Neutrophil (primary cell): Measurements from ENCODE around the gene FAR1.
A peak's percentile ranks its signal among the peaks of the same experiment; 100 is the strongest.

Experiments
- H3K27ac ChIP-seq: fragments of 200-600 bp; sonication (generic); 2 replicates; pipeline ENCODE4 v1.5.1; 2016; ENCODE audit warnings: mild to moderate bottlenecking, moderate library complexity
- H3K27me3 ChIP-seq: fragments of 200-600 bp; sonication (generic); 2 replicates; pipeline ENCODE4 v1.6.0; 2016; ENCODE audit warnings: mild to moderate bottlenecking
- H3K36me3 ChIP-seq: fragments of 200-600 bp; sonication (generic); 2 replicates; pipeline ENCODE4 v1.5.1; 2017
- H3K4me1 ChIP-seq, 2 experiments: fragments of 200-600 bp in 1 of 2; sonication (generic) in 1 of 2; 1 replicate in 1 of 2; 2 replicates in 1 of 2; pipeline versions ENCODE4 v1.5.1 to v1.6.1; 2013 to 2016; ENCODE audit warnings: low read depth in 1 of 2, low read length in 1 of 2, mild to moderate bottlenecking in 1 of 2, moderate library complexity in 1 of 2; ENCODE audit not compliant: control insufficient read depth in 1 of 2, insufficient read depth in 1 of 2
- H3K4me3 ChIP-seq, 2 experiments: fragments of 200-600 bp in 1 of 2; sonication (generic) in 1 of 2; 1 replicate in 1 of 2; 2 replicates in 1 of 2; pipeline ENCODE4 v1.5.1; 2013 to 2016; ENCODE audit warnings: low read depth in 1 of 2, low read length in 1 of 2, mild to moderate bottlenecking in 1 of 2, moderate library complexity in 1 of 2
- H3K9me3 ChIP-seq: fragments of 200-600 bp; sonication (generic); 2 replicates; pipeline ENCODE4 v1.5.1; 2016
- TF ChIP-seq, protein P1 (sequence below): fragments of 200-600 bp; sonication (generic); IDR thresholded peaks from 2 replicates; pipeline ENCODE4 v1.5.1; 2016; ENCODE audit warnings: antibody characterized with exemption

Gene FAR1

DNA sequence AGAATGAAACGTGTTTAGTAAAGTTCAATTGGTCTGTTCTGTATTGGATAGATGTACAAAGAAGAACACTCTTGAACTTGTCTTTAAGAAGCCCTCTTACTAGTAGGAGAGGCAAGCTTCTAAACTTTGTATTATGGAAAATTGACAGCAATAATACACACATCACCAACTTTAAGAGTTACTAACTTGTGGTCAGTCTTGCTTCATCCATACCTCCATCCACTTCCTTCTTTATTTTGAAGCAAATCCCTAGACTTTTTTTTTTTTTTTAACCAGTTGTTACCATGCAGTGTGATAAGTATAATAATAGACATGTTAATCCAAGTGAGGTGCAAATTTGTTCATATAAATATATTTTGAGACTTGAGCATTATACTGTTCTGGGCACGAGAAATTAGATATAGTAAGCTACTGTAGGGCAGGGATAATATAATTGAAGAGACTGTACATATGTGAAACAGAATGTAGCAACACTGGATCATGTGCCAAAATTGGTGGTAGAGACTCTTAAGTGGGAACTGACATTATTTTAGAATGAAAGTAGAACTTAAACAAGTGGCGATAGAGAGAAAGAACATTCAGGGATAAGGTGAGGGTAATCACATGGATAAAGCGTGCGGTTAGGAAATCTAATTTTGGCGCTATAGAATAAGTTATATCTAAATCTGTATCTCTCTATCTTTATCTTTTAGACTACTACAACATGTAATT, 6.5 kb downstream of the FAR1 start:
- peak overlapping the region; percentile 55 to 60 for H3K4me3 ChIP-seq
- no peaks in the 10 kb centered on the region for H3K27me3 ChIP-seq
- H3K27ac ChIP-seq, result peak overlapping the region; percentile 98
- H3K9me3 ChIP-seq, result no peaks in the 10 kb centered on the region
- H3K36me3 ChIP-seq, result no peaks in the 10 kb centered on the region
- TF ChIP-seq, protein P1, sequence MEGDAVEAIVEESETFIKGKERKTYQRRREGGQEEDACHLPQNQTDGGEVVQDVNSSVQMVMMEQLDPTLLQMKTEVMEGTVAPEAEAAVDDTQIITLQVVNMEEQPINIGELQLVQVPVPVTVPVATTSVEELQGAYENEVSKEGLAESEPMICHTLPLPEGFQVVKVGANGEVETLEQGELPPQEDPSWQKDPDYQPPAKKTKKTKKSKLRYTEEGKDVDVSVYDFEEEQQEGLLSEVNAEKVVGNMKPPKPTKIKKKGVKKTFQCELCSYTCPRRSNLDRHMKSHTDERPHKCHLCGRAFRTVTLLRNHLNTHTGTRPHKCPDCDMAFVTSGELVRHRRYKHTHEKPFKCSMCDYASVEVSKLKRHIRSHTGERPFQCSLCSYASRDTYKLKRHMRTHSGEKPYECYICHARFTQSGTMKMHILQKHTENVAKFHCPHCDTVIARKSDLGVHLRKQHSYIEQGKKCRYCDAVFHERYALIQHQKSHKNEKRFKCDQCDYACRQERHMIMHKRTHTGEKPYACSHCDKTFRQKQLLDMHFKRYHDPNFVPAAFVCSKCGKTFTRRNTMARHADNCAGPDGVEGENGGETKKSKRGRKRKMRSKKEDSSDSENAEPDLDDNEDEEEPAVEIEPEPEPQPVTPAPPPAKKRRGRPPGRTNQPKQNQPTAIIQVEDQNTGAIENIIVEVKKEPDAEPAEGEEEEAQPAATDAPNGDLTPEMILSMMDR, result no peak
- H3K4me1 ChIP-seq, result peaks cover 96% of the 10 kb centered on the region in 2 experiments

DNA sequence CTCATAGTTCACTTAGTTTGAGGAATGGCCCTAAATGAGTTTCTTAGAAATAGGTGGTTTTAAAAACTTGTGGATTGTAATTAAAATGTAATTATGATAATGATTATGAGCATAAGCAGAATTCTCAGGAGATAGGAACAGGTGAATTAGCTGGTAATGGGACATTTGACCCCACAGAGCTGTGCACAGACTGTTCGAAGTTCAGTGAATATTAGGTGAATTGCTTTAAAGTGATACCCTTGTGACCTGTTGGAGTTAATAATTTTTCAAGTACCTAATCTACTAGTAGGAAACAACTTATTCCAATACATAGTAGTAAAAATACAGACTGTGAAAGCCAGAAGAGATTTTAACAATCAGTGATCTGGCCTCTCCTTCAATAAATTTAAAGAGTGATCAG, 8.1 kb downstream of the FAR1 start:
- no peaks in the 10 kb centered on the region for H3K36me3 ChIP-seq
- TF ChIP-seq, protein P1, result no peak
- H3K27ac ChIP-seq, result peak overlapping the region; percentile 98
- peaks cover 96% of the 10 kb centered on the region in 2 experiments for H3K4me1 ChIP-seq
- no peaks in the 10 kb centered on the region for H3K27me3 ChIP-seq
- H3K9me3 ChIP-seq, result no peaks in the 10 kb centered on the region
- peak overlapping the region in 1 of 2 experiments; percentile 60 for H3K4me3 ChIP-seq

DNA sequence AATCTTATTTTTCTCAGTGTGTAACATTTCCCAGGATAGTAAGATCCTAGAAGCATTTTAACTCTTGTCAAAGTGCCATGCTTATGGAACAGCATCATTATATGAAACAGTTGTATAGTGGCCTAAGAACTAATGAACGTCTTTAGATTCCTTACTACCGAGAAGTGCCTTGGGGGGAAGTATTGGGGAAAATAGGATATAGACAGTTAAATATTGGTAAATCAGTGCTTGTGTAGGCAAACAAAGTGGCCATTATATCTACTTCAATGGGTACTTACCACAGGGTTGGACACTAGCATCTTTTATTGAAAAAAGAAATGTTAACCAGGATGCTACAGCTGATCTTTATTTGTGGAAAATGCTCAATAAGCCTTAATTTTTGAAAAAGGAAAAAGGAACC, 11.3 kb downstream of the FAR1 start:
- Histone ChIP-seq H3K4me3 (no peak overlapping the region), H3K27ac (peak overlapping the region; percentile 88), H3K27me3 (no peaks in the 10 kb centered on the region), H3K4me1 (peaks cover 77 to 93% of the 10 kb centered on the region in 2 experiments), H3K36me3 (no peaks in the 10 kb centered on the region), H3K9me3 (no peaks in the 10 kb centered on the region)
- TF ChIP-seq, protein P1, result no peak

DNA sequence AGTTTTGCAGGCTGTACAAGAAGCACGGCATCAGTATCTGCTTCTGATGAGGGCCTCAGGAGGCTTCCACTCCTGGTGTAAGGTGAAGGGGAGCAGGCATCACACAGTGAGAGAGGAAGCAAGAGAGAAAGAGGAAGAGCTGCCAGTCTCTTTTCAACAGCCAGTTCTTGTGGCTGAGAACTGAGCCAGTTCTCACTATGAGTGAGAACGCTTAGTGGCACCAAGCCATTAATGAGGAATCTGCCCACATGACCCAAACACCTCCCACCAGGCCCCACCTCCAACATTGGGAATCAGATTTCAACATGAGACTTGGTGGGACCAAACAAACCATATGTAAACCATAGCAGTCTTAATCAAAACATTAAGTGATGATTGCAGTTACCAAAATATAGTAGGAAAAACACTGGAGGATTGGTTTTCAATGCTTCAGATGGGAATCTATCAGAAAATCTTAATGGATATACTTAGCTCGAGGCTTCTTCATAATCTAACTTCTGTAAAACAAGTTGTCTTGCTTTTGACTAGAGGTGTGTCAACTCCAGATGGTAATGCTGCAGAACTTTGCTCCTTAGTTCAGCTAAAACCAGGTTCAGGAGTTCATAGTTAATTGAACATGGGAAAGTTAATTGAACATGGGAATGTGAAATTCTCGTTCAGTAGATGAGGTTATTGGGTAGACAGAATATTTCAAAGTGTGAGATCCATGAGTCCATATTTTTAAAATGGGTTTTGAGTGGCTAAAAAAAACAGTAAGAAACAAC, 12.2 kb downstream of the FAR1 start:
- peak overlapping the region; percentile 88 for H3K27ac ChIP-seq
- H3K4me1 ChIP-seq, result peaks cover 68 to 85% of the 10 kb centered on the region in 2 experiments
- no peaks in the 10 kb centered on the region for H3K27me3 ChIP-seq
- H3K9me3 ChIP-seq, result no peaks in the 10 kb centered on the region
- peak overlapping the region in 1 of 2 experiments; percentile 36 for H3K4me3 ChIP-seq
- H3K36me3 ChIP-seq, result no peaks in the 10 kb centered on the region
- TF ChIP-seq, protein P1, result no peak

DNA sequence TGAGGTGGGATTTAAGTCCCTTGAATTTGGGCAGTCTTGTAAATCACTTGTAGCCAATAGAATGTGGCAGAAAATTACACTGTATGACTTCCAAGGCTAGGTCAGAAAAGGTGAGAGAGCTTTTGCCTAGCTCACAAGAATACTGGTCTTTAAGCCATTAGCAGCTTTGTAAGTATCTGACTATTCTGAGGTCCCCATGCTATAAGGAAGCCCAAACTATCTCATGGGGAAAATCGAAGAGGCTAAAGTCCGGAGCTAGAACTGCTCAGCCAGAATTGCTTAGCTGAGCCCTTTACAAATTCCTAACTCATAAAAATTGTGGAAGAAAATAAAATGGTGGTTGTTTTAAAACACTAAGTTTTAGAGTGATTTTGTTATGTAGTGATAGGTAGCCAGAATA, 13.0 kb downstream of the FAR1 start:
- TF ChIP-seq, protein P1, result no peak
- no peaks in the 10 kb centered on the region for H3K27me3 ChIP-seq
- no peaks in the 10 kb centered on the region for H3K36me3 ChIP-seq
- peaks cover 60 to 77% of the 10 kb centered on the region in 2 experiments for H3K4me1 ChIP-seq
- H3K27ac ChIP-seq, result peak overlapping the region; percentile 88
- H3K9me3 ChIP-seq, result no peaks in the 10 kb centered on the region
- H3K4me3 ChIP-seq, result no peak overlapping the region
